ENCODE data around the gene TBX10. TPM values are rescaled to one million over a fixed set of nuclear protein-coding genes. Genes with fewer than 3 reads are reported as not detected.
A peak's percentile ranks its signal among the peaks of the same experiment; 100 is the strongest.

The TBX10 gene
- total RNA-seq, 2 experiments from 2014 or later, result 2.4 to 5.3 TPM

DNA sequence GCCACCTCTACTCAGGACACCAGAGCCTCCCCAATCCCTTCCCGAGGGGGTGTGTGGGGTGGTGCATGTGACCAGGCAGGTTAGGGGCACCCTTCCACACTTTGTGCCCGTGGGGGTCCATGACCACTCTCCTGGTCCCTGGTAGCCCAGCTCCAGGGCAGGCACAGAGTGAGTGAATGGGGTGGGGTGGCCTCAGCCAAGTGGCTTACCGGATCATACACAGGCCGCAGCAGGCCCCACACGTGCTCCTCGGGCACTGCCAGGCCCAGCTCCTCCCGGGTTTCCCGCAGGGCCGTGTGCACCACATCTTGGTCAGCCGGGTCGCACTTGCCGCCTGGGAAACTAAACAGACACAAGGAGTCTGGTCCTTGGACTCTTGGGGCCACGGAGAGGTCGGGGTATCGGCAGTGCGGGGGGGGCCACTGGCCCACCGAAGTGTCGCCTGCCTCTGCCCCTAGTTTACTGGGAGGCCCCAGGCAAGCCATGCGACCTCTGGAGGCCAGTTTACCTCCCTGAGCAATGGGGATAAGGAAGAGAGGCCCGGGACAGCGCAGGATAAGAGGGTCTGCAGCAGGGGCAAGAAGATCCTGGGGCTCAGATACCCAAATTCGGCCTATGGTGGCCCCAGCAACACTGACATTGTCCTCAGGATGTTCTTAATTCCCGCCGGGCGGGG lies 10.7 kb downstream of the TBX10 start:
- no peak for TF ChIP-seq EZH2phosphoT487 (IDR thresholded peaks at IDR 0.05; ENCODE audit: borderline replicate concordance, low read depth, low read length)
- TF ChIP-seq, protein P1, sequence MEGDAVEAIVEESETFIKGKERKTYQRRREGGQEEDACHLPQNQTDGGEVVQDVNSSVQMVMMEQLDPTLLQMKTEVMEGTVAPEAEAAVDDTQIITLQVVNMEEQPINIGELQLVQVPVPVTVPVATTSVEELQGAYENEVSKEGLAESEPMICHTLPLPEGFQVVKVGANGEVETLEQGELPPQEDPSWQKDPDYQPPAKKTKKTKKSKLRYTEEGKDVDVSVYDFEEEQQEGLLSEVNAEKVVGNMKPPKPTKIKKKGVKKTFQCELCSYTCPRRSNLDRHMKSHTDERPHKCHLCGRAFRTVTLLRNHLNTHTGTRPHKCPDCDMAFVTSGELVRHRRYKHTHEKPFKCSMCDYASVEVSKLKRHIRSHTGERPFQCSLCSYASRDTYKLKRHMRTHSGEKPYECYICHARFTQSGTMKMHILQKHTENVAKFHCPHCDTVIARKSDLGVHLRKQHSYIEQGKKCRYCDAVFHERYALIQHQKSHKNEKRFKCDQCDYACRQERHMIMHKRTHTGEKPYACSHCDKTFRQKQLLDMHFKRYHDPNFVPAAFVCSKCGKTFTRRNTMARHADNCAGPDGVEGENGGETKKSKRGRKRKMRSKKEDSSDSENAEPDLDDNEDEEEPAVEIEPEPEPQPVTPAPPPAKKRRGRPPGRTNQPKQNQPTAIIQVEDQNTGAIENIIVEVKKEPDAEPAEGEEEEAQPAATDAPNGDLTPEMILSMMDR (conservative IDR thresholded peaks at IDR 0.05; ENCODE audit: low read length), result peak; percentile 88; the same call in 1 of the 2 replicates
- BruUV-seq (replicated peaks), result TSS peak; percentile 44
- Histone ChIP-seq H3K27ac (ENCODE audit: low read depth, low read length, poor library complexity, severe bottlenecking) (peak overlapping the region; percentile 87), H3K4me3 (ENCODE audit: low read depth, low read length, poor library complexity, severe bottlenecking) (peak overlapping the region; percentile 77), H3K36me3 (ENCODE audit: insufficient read depth, low read length) (no peaks in the 10 kb centered on the region), H3K4me2 (ENCODE audit: low read length) (peak overlapping the region; percentile 88), H4K20me1 (ENCODE audit: insufficient read depth, low read length) (no peaks in the 10 kb centered on the region), H2AFZ (ENCODE audit: low read length) (peak overlapping the region; percentile 11; the same call in 1 of the 2 replicates), H3K4me1 (ENCODE audit: insufficient read depth, low read length, poor library complexity, severe bottlenecking) (peaks cover 23% of the 10 kb centered on the region), H3K9me2 (ENCODE audit: insufficient read depth, low read length) (no peaks in the 10 kb centered on the region), H3K79me2 (ENCODE audit: insufficient read depth, low read depth, low read length) (no peaks in the 10 kb centered on the region), H3K9me3 (ENCODE audit: low read length) (no peaks in the 10 kb centered on the region)
- CTCF ChIA-PET (ENCODE audit: unreplicated experiment), result interaction anchor here (1.6 to 1.9 kb wide), 2 partner anchors 17 to 19 kb away, joined by 5 to 6 read pairs; no protein-coding TSS in a partner anchor
- intact Hi-C loops (cut with micrococcal nuclease; ENCODE audit: unreplicated experiment), result loop anchor here (2.0 to 5.0 kb wide), 2 partner anchors 30 to 163 kb away; no protein-coding TSS in a partner anchor
- POLR2A ChIA-PET, result interaction anchor here (0.5 to 2.1 kb wide), 4 partner anchors 16 to 47 kb away, joined by 3 to 10 read pairs (median 4); partner anchors contain the start of gene GSTP1
- no peak for DNase-seq (ENCODE audit: low spot score)

DNA sequence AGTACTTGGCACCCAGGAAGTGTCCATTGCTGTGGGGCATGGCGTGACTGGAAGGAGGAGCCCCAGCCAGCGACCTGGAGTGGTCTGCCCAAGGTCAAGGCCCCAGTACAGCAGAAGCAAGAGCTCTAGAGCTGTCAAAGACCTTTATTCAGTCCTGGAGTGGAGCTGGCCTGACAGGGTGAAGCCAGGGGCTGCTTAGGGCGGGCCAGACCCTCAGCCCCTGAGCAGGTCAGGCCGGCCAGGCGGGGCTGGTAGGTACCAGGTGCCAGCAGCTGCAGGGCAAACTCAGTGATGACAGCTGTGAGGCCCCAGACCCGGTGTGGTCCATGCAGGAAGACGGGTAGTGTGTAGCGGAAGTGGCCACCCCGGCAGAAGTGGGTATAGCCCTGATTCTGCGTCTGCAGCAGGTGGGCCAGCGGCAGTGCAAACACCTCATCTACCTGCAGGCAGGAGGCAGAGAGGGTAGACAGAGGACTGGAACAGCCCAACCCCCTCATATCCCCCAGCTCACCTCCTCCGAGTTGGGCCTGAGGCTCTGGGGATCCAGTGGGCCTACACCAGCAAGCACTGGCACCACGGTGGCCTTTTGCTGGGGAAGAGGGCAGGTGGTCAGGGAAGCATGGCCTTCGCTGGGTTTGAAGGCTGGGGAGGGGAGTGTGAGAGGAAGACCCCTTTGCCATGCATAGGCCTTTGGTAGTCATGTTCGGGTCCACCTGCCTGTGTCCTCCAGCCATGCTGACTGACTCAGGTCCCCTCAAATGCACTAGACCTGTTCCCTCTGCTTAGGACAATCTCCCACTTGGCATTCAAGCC lies 11.5 kb downstream of the TBX10 start:
- ChIA-PET CTCF (ENCODE audit: unreplicated experiment) (interaction anchor here (1.9 kb wide), 1 partner anchor 18 kb away, joined by 5 read pairs; no protein-coding TSS in a partner anchor), POLR2A (interaction anchor here (0.9 kb wide), 1 partner anchor 39 kb away, joined by 3 read pairs; no protein-coding TSS in a partner anchor)
- no peaks in the 10 kb centered on the region for H3K36me3 ChIP-seq (ENCODE audit: insufficient read depth, low read length)
- H3K4me2 ChIP-seq (ENCODE audit: low read length), result peak overlapping the region; percentile 88
- H3K4me3 ChIP-seq (ENCODE audit: low read depth, low read length, poor library complexity, severe bottlenecking), result peak overlapping the region; percentile 77
- no peak overlapping the region for H2AFZ ChIP-seq (ENCODE audit: low read length)
- H3K27ac ChIP-seq (ENCODE audit: low read depth, low read length, poor library complexity, severe bottlenecking), result no peak overlapping the region
- no peaks in the 10 kb centered on the region for H3K79me2 ChIP-seq (ENCODE audit: insufficient read depth, low read depth, low read length)
- BruUV-seq (replicated peaks), result no TSS peak
- H3K4me1 ChIP-seq (ENCODE audit: insufficient read depth, low read length, poor library complexity, severe bottlenecking), result peaks cover 23% of the 10 kb centered on the region
- intact Hi-C loops (cut with micrococcal nuclease; ENCODE audit: unreplicated experiment), result loop anchor here (2.0 to 5.0 kb wide), 2 partner anchors 31 to 164 kb away; no protein-coding TSS in a partner anchor
- no peaks in the 10 kb centered on the region for H3K9me3 ChIP-seq (ENCODE audit: low read length)
- H4K20me1 ChIP-seq (ENCODE audit: insufficient read depth, low read length), result no peaks in the 10 kb centered on the region
- H3K9me2 ChIP-seq (ENCODE audit: insufficient read depth, low read length), result no peaks in the 10 kb centered on the region
- DNase-seq (ENCODE audit: low spot score), result no peak
- TF ChIP-seq EZH2phosphoT487 (IDR thresholded peaks at IDR 0.05; ENCODE audit: borderline replicate concordance, low read depth, low read length), result no peak
- TF ChIP-seq, protein P1 (conservative IDR thresholded peaks at IDR 0.05; ENCODE audit: low read length), result no peak

All from OCI-LY7 (cell line).